ENCODE data around the gene ISCA1.

The ISCA1 gene

GRCh38 chr9:86282979-86283535 lies 719 bp upstream of the ISCA1 start:
- TF ChIP-seq CTCF (IDR thresholded peaks at IDR 0.05), result no peak

GRCh38 chr9:86281593-86282076 lies 703 bp downstream of the ISCA1 start:
- TF ChIP-seq CTCF (IDR thresholded peaks at IDR 0.05), result no peak

DNA sequence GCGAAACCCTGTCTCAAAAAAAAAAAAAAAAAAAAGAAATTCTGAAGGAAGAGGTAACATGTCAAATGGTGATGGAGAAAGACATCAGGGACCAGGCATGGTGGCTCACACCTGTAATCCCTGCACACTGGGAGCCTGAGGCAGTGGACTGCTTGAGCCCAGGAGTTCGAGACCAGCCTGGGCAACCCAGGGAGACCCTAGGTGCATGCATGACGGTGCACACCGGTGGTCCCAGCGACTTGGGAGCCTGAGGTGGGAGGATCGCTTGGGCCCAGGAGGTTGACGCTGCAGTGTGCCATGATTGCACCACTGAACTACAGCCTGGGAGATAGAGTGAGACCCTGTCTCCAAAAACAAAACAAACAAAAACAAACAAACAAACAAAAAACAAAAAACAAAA lies 1.8 kb downstream of the ISCA1 start:
- TF ChIP-seq CTCF (IDR thresholded peaks at IDR 0.05), result no peak

DNA sequence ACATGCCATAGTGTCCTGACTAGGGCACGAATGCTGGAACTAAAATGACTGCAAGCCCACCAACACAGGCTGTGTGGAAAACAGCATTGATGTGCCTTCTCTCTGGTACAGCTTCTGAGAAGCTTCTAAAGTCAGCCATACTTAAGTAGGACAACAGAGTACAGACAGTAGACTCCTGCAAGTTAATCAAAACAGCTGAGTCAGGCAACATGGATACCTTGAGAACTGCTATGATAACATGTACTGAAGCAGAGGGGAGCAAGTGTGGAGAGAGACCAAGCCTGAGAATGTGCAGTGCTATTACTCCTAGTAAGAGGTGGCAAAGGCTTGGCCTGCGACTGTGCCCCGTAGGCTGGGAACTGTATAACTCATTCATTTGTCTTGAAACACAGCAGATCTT lies 2.5 kb downstream of the ISCA1 start:
- TF ChIP-seq CTCF (IDR thresholded peaks at IDR 0.05), result no peak

GRCh38 chr9:86277072-86277471 lies 5.3 kb downstream of the ISCA1 start:
- no peak for TF ChIP-seq CTCF (IDR thresholded peaks at IDR 0.05)

GRCh38 chr9:86275962-86276361 lies 6.4 kb downstream of the ISCA1 start:
- peak; percentile 37; the same call in 1 of the 2 replicates for TF ChIP-seq CTCF (IDR thresholded peaks at IDR 0.05)

GRCh38 chr9:86274821-86275643 lies 7.3 kb downstream of the ISCA1 start:
- TF ChIP-seq CTCF (IDR thresholded peaks at IDR 0.05), result no peak
